ENCODE data around the gene ZBTB20. TPM values are rescaled to one million over a fixed set of nuclear protein-coding genes. Genes with fewer than 3 reads are reported as not detected.
A peak's percentile ranks its signal among the peaks of the same experiment; 100 is the strongest.

Gene ZBTB20

DNA sequence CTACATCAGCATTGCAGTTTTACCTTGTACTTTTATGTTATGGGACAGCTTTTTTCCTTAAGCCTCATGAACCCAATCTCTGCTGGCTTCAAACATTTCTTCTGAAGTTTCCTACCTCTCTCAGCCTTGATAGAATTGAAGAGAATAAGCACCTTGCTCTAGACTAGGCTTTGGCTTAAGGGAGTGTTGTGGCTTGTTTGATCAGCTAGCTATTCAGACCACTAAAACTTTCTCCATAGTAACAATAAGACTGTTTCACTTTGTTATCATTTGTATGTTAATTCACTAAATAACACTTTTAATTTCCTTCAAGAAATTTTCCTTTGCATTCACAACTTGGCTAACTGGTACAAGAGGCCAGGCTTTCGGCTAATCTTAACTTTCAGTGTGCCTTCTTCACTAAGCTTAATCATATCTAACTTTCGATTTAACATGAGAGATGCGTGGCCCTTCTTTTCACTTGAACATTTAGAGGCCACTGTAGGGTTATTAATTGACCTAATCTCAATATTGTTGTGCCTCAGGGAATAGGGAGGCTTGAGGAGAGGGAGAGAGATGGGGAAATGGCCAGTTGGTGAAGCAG lies 861.3 kb downstream of the ZBTB20 start:
- Histone ChIP-seq H3K36me3 (ENCODE audit: control insufficient read depth in 1 of 2, insufficient read depth in 2 of 2, low read depth in 1 of 2, low read length in 2 of 2) (no peaks in the 10 kb centered on the region), H3K18ac (ENCODE audit: low read depth in 1 of 2, low read length in 2 of 2) (no peak overlapping the region), H2BK15ac (ENCODE audit: low read depth, poor library complexity, severe bottlenecking) (no peak overlapping the region), H2AFZ (ENCODE audit: low read depth, low read length) (no peak overlapping the region), H3K27me3 (ENCODE audit: control insufficient read depth in 1 of 2, insufficient read depth in 1 of 2, low read length in 2 of 2) (no peaks in the 10 kb centered on the region), H4K8ac (ENCODE audit: low read length) (no peak overlapping the region), H3K9ac (ENCODE audit: low read length) (no peak overlapping the region), H2AK5ac (ENCODE audit: low read length, severe bottlenecking) (no peak overlapping the region), H3K79me1 (replicated peaks; ENCODE audit: low read length, poor library complexity, severe bottlenecking) (no peaks in the 10 kb centered on the region), H3K23ac (ENCODE audit: low read length in 2 of 2) (no peak overlapping the region), H3K9me3 (ENCODE audit: control insufficient read depth, low read length) (no peaks in the 10 kb centered on the region), H2BK12ac (ENCODE audit: low read length in 2 of 2) (no peak overlapping the region), H3K14ac (ENCODE audit: low read length in 2 of 2) (no peak overlapping the region), H3K4me2 (ENCODE audit: low read length, poor library complexity, severe bottlenecking) (no peak overlapping the region), H2BK5ac (ENCODE audit: low read depth, low read length, poor library complexity, severe bottlenecking) (peak overlapping the region; percentile 44), H3K4me1 (ENCODE audit: control insufficient read depth, insufficient read depth, low read depth, low read length) (peaks cover 2% of the 10 kb centered on the region), H4K91ac (ENCODE audit: low read length) (no peak overlapping the region), H3K27ac (ENCODE audit: low read length, poor library complexity, severe bottlenecking) (no peak overlapping the region), H3K4me3 (ENCODE audit: insufficient read depth in 1 of 2, low read depth in 1 of 2, low read length in 2 of 2) (no peak overlapping the region), H2BK120ac (ENCODE audit: low read depth, low read length) (no peak overlapping the region), H3K4ac (ENCODE audit: low read depth in 1 of 2, low read length in 2 of 2) (no peak overlapping the region)
- WGBS: 92% methylated on average over 3 of the region's 3 CpGs
- no peak for DNase-seq

DNA sequence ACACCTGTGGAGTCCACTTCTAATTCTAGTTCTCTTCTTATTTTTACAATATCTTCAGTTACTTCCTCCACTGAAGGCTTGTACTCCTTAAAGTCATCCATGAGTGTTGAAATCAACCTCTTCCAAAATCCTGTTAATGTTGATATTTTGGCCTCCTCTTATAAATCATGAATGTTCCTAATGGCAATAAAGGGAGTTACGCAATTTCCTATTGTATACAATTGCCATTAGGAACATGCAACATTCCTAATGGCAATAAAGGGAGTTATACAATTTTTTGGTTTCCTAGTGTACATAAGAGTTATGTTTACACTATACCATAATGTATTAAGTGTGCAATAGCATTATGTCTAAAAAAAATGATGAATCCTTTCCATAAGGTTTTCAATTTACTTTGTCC lies 862.4 kb downstream of the ZBTB20 start:
- Histone ChIP-seq H4K8ac (ENCODE audit: low read length) (no peak overlapping the region), H2AFZ (ENCODE audit: low read depth, low read length) (no peak overlapping the region), H3K23ac (ENCODE audit: low read length in 2 of 2) (no peak overlapping the region), H3K4me2 (ENCODE audit: low read length, poor library complexity, severe bottlenecking) (no peak overlapping the region), H2AK5ac (ENCODE audit: low read length, severe bottlenecking) (no peak overlapping the region), H2BK15ac (ENCODE audit: low read depth, poor library complexity, severe bottlenecking) (no peak overlapping the region), H3K9ac (ENCODE audit: low read length) (no peak overlapping the region), H3K4ac (ENCODE audit: low read depth in 1 of 2, low read length in 2 of 2) (no peak overlapping the region), H2BK12ac (ENCODE audit: low read length in 2 of 2) (no peak overlapping the region), H3K14ac (ENCODE audit: low read length in 2 of 2) (no peak overlapping the region), H3K79me1 (replicated peaks; ENCODE audit: low read length, poor library complexity, severe bottlenecking) (no peaks in the 10 kb centered on the region), H3K36me3 (ENCODE audit: control insufficient read depth in 1 of 2, insufficient read depth in 2 of 2, low read depth in 1 of 2, low read length in 2 of 2) (no peaks in the 10 kb centered on the region), H3K18ac (ENCODE audit: low read depth in 1 of 2, low read length in 2 of 2) (no peak overlapping the region), H3K27me3 (ENCODE audit: control insufficient read depth in 1 of 2, insufficient read depth in 1 of 2, low read length in 2 of 2) (no peaks in the 10 kb centered on the region), H3K9me3 (ENCODE audit: control insufficient read depth, low read length) (no peaks in the 10 kb centered on the region), H4K91ac (ENCODE audit: low read length) (no peak overlapping the region), H2BK120ac (ENCODE audit: low read depth, low read length) (no peak overlapping the region), H3K4me3 (ENCODE audit: insufficient read depth in 1 of 2, low read depth in 1 of 2, low read length in 2 of 2) (no peak overlapping the region), H3K27ac (ENCODE audit: low read length, poor library complexity, severe bottlenecking) (no peak overlapping the region), H3K4me1 (ENCODE audit: control insufficient read depth, insufficient read depth, low read depth, low read length) (no peaks in the 10 kb centered on the region), H2BK5ac (ENCODE audit: low read depth, low read length, poor library complexity, severe bottlenecking) (no peak overlapping the region)
- no peak for DNase-seq
- no CpG with 5 or more reads among the region's 1 CpG for WGBS

Small RNA genes lying within 50 kb of the gene (small RNA-seq; reads per million reads assigned to genes)
- gene MIR4796 (ENCODE audit: low read depth): not detected
